Measurements from ENCODE around the gene ARHGEF3.

The ARHGEF3 gene

GRCh38 chr3:56812754-56813652 lies 11.3 kb upstream of the ARHGEF3 start:
- Histone ChIP-seq H3K9ac (ENCODE audit: insufficient read length, low read depth) (no peak overlapping the region), H3K9me3 (ENCODE audit: insufficient read depth, low read length) (no peaks in the 10 kb centered on the region), H3K4me1 (ENCODE audit: insufficient read depth, insufficient read length) (no peaks in the 10 kb centered on the region), H3K36me3 (ENCODE audit: insufficient read depth, insufficient read length, low read length) (no peaks in the 10 kb centered on the region), H3K27me3 (ENCODE audit: insufficient read depth, insufficient read length) (no peaks in the 10 kb centered on the region), H3K4me3 (ENCODE audit: insufficient read length, low read depth) (no peak overlapping the region)
- no peak for TF ChIP-seq SUZ12 (IDR thresholded peaks at IDR 0.05; ENCODE audit: extremely low read depth, insufficient read depth, insufficient read length)
- no peak for TF ChIP-seq YY1 (IDR thresholded peaks at IDR 0.05; ENCODE audit: insufficient read depth, insufficient read length)
- no peak for TF ChIP-seq ZNF274 (IDR thresholded peaks at IDR 0.05; ENCODE audit: low read depth, low read length)
- DNase-seq (ENCODE audit: low read depth, low spot score) = no peak

GRCh38 chr3:56811546-56812202 lies 9.9 kb upstream of the ARHGEF3 start:
- Histone ChIP-seq H3K36me3 (ENCODE audit: insufficient read depth, insufficient read length, low read length) (no peaks in the 10 kb centered on the region), H3K4me1 (ENCODE audit: insufficient read depth, insufficient read length) (no peaks in the 10 kb centered on the region), H3K9ac (ENCODE audit: insufficient read length, low read depth) (no peak overlapping the region), H3K9me3 (ENCODE audit: insufficient read depth, low read length) (no peaks in the 10 kb centered on the region), H3K4me3 (ENCODE audit: insufficient read length, low read depth) (no peak overlapping the region), H3K27me3 (ENCODE audit: insufficient read depth, insufficient read length) (no peaks in the 10 kb centered on the region)
- TF ChIP-seq ZNF274 (IDR thresholded peaks at IDR 0.05; ENCODE audit: low read depth, low read length) (no peak), SUZ12 (IDR thresholded peaks at IDR 0.05; ENCODE audit: extremely low read depth, insufficient read depth, insufficient read length) (no peak), YY1 (IDR thresholded peaks at IDR 0.05; ENCODE audit: insufficient read depth, insufficient read length) (no peak)
- DNase-seq (ENCODE audit: low read depth, low spot score) = no peak

- H3K9ac ChIP-seq (ENCODE audit: insufficient read length, low read depth) = no peak overlapping the region
- no peaks in the 10 kb centered on the region for H3K4me1 ChIP-seq (ENCODE audit: insufficient read depth, insufficient read length)
- no peaks in the 10 kb centered on the region for H3K36me3 ChIP-seq (ENCODE audit: insufficient read depth, insufficient read length, low read length)
- no peak overlapping the region for H3K4me3 ChIP-seq (ENCODE audit: insufficient read length, low read depth)
- TF ChIP-seq SUZ12 (IDR thresholded peaks at IDR 0.05; ENCODE audit: extremely low read depth, insufficient read depth, insufficient read length) (no peak), ZNF274 (IDR thresholded peaks at IDR 0.05; ENCODE audit: low read depth, low read length) (no peak), YY1 (IDR thresholded peaks at IDR 0.05; ENCODE audit: insufficient read depth, insufficient read length) (no peak)
- no peak for DNase-seq (ENCODE audit: low read depth, low spot score)
- H3K27me3 ChIP-seq (ENCODE audit: insufficient read depth, insufficient read length) = no peaks in the 10 kb centered on the region
- no peaks in the 10 kb centered on the region for H3K9me3 ChIP-seq (ENCODE audit: insufficient read depth, low read length)
Measured at GRCh38 chr3:56810577-56811545, 9.1 kb upstream of the ARHGEF3 start.

- no peak for DNase-seq (ENCODE audit: low read depth, low spot score)
- no peaks in the 10 kb centered on the region for H3K4me1 ChIP-seq (ENCODE audit: insufficient read depth, insufficient read length)
- H3K4me3 ChIP-seq (ENCODE audit: insufficient read length, low read depth) = no peak overlapping the region
- H3K9ac ChIP-seq (ENCODE audit: insufficient read length, low read depth) = no peak overlapping the region
- H3K27me3 ChIP-seq (ENCODE audit: insufficient read depth, insufficient read length) = peaks cover 3% of the 10 kb centered on the region
- H3K9me3 ChIP-seq (ENCODE audit: insufficient read depth, low read length) = no peaks in the 10 kb centered on the region
- TF ChIP-seq ZNF274 (IDR thresholded peaks at IDR 0.05; ENCODE audit: low read depth, low read length) (no peak), YY1 (IDR thresholded peaks at IDR 0.05; ENCODE audit: insufficient read depth, insufficient read length) (no peak), SUZ12 (IDR thresholded peaks at IDR 0.05; ENCODE audit: extremely low read depth, insufficient read depth, insufficient read length) (no peak)
- no peaks in the 10 kb centered on the region for H3K36me3 ChIP-seq (ENCODE audit: insufficient read depth, insufficient read length, low read length)
Measured at GRCh38 chr3:56806407-56806806, 4.7 kb upstream of the ARHGEF3 start.

GRCh38 chr3:56802790-56803189 lies 1.0 kb upstream of the ARHGEF3 start:
- Histone ChIP-seq H3K36me3 (ENCODE audit: insufficient read depth, insufficient read length, low read length) (no peaks in the 10 kb centered on the region), H3K27me3 (ENCODE audit: insufficient read depth, insufficient read length) (peaks cover 16% of the 10 kb centered on the region), H3K4me3 (ENCODE audit: insufficient read length, low read depth) (no peak overlapping the region), H3K4me1 (ENCODE audit: insufficient read depth, insufficient read length) (peaks cover 4% of the 10 kb centered on the region), H3K9me3 (ENCODE audit: insufficient read depth, low read length) (no peaks in the 10 kb centered on the region), H3K9ac (ENCODE audit: insufficient read length, low read depth) (no peak overlapping the region)
- TF ChIP-seq YY1 (IDR thresholded peaks at IDR 0.05; ENCODE audit: insufficient read depth, insufficient read length) = no peak
- no peak for TF ChIP-seq ZNF274 (IDR thresholded peaks at IDR 0.05; ENCODE audit: low read depth, low read length)
- DNase-seq (ENCODE audit: low read depth, low spot score) = no peak

- Histone ChIP-seq H3K27me3 (ENCODE audit: insufficient read depth, insufficient read length) (peaks cover 16% of the 10 kb centered on the region), H3K4me3 (ENCODE audit: insufficient read length, low read depth) (no peak overlapping the region), H3K36me3 (ENCODE audit: insufficient read depth, insufficient read length, low read length) (no peaks in the 10 kb centered on the region), H3K9ac (ENCODE audit: insufficient read length, low read depth) (peak overlapping the region; percentile 27), H3K9me3 (ENCODE audit: insufficient read depth, low read length) (no peaks in the 10 kb centered on the region), H3K4me1 (ENCODE audit: insufficient read depth, insufficient read length) (peaks cover 4% of the 10 kb centered on the region)
- no peak for TF ChIP-seq YY1 (IDR thresholded peaks at IDR 0.05; ENCODE audit: insufficient read depth, insufficient read length)
- no peak for TF ChIP-seq ZNF274 (IDR thresholded peaks at IDR 0.05; ENCODE audit: low read depth, low read length)
- no peak for TF ChIP-seq SUZ12 (IDR thresholded peaks at IDR 0.05; ENCODE audit: extremely low read depth, insufficient read depth, insufficient read length)
- no peak for DNase-seq (ENCODE audit: low read depth, low spot score)
Measured at GRCh38 chr3:56802378-56802745, 613 bp upstream of the ARHGEF3 start.

Measured in NT2/D1 (cell line).